ENCODE data around the gene CTNNA3. TPM values are rescaled to one million over a fixed set of nuclear protein-coding genes. Genes with fewer than 3 reads are reported as not detected.

CTNNA3 gene
- total RNA-seq, 2 experiments from 2014 or later: not detected

- no peaks in the 10 kb centered on the region for H3K4me1 Mint-ChIP-seq (ENCODE audit: low read depth)
- CTCF ChIA-PET: interaction anchor here (0.7 kb wide), 1 partner anchor 1064 kb away, joined by 3 read pairs; no protein-coding TSS in a partner anchor
Measured at GRCh38 chr10:66021423-66021822, 1674.6 kb downstream of the CTNNA3 start.

GRCh38 chr10:66008221-66008620, 1687.8 kb downstream of the CTNNA3 start:
- H3K27me3 Mint-ChIP-seq (ENCODE audit: low read depth): no peaks in the 10 kb centered on the region
- CTCF ChIA-PET: no interaction called here
- no peaks in the 10 kb centered on the region for H3K9me3 Mint-ChIP-seq
- H3K4me3 Mint-ChIP-seq: no peak overlapping the region
- DNase-seq: no peak
- no peaks in the 10 kb centered on the region for H3K4me1 Mint-ChIP-seq (ENCODE audit: low read depth)
- H3K27ac Mint-ChIP-seq: no peak overlapping the region
- H3K36me3 Mint-ChIP-seq (ENCODE audit: low read depth): no peaks in the 10 kb centered on the region
- intact Hi-C loops (cut with micrococcal nuclease): no loop called here

More at GRCh38 chr10:66021423-66021822, 1674.6 kb downstream of the CTNNA3 start:
- H3K9me3 Mint-ChIP-seq: no peaks in the 10 kb centered on the region
- H3K36me3 Mint-ChIP-seq (ENCODE audit: low read depth): no peaks in the 10 kb centered on the region
- no peak overlapping the region for H3K27ac Mint-ChIP-seq
- no peak overlapping the region for H3K4me3 Mint-ChIP-seq
- no peak for DNase-seq
- no peaks in the 10 kb centered on the region for H3K27me3 Mint-ChIP-seq (ENCODE audit: low read depth)
- intact Hi-C loops (cut with micrococcal nuclease): no loop called here

- CTCF ChIA-PET: interaction anchor here (0.6 kb wide), 1 partner anchor 1344 kb away, joined by 3 read pairs; no protein-coding TSS in a partner anchor
- no peak for DNase-seq
- intact Hi-C loops (cut with micrococcal nuclease): no loop called here
- no peaks in the 10 kb centered on the region for H3K27me3 Mint-ChIP-seq (ENCODE audit: low read depth)
- H3K4me1 Mint-ChIP-seq (ENCODE audit: low read depth): no peaks in the 10 kb centered on the region
- no peaks in the 10 kb centered on the region for H3K9me3 Mint-ChIP-seq
- no peak overlapping the region for H3K4me3 Mint-ChIP-seq
- no peak overlapping the region for H3K27ac Mint-ChIP-seq
- H3K36me3 Mint-ChIP-seq (ENCODE audit: low read depth): no peaks in the 10 kb centered on the region
Measured at GRCh38 chr10:66006411-66006810, 1689.6 kb downstream of the CTNNA3 start.

- DNase-seq: no peak
- Mint-ChIP-seq H3K4me3 (no peak overlapping the region), H3K27me3 (ENCODE audit: low read depth) (no peaks in the 10 kb centered on the region), H3K4me1 (ENCODE audit: low read depth) (no peaks in the 10 kb centered on the region), H3K27ac (no peak overlapping the region), H3K9me3 (peaks cover 19% of the 10 kb centered on the region), H3K36me3 (ENCODE audit: low read depth) (no peaks in the 10 kb centered on the region)
- CTCF ChIA-PET: no interaction called here
- intact Hi-C loops (cut with micrococcal nuclease): no loop called here
Measured at GRCh38 chr10:65993451-65993850, 1702.5 kb downstream of the CTNNA3 start.

- no peaks in the 10 kb centered on the region for H3K36me3 Mint-ChIP-seq (ENCODE audit: low read depth)
- H3K4me3 Mint-ChIP-seq: no peak overlapping the region
- H3K27me3 Mint-ChIP-seq (ENCODE audit: low read depth): no peaks in the 10 kb centered on the region
- H3K4me1 Mint-ChIP-seq (ENCODE audit: low read depth): no peaks in the 10 kb centered on the region
- no peak overlapping the region for H3K27ac Mint-ChIP-seq
- DNase-seq: no peak
- intact Hi-C loops (cut with micrococcal nuclease): no loop called here
- peaks cover 4% of the 10 kb centered on the region for H3K9me3 Mint-ChIP-seq
- CTCF ChIA-PET: no interaction called here
Measured at GRCh38 chr10:65968871-65969270, 1727.1 kb downstream of the CTNNA3 start.

- no peaks in the 10 kb centered on the region for H3K27me3 Mint-ChIP-seq (ENCODE audit: low read depth)
- CTCF ChIA-PET: no interaction called here
- H3K9me3 Mint-ChIP-seq: peaks cover 2% of the 10 kb centered on the region
- H3K36me3 Mint-ChIP-seq (ENCODE audit: low read depth): no peaks in the 10 kb centered on the region
- no peak overlapping the region for H3K27ac Mint-ChIP-seq
- intact Hi-C loops (cut with micrococcal nuclease): no loop called here
- no peak for DNase-seq
- no peaks in the 10 kb centered on the region for H3K4me1 Mint-ChIP-seq (ENCODE audit: low read depth)
- no peak overlapping the region for H3K4me3 Mint-ChIP-seq
Measured at GRCh38 chr10:65968437-65968836, 1727.6 kb downstream of the CTNNA3 start.

GRCh38 chr10:65964205-65964604, 1731.8 kb downstream of the CTNNA3 start:
- Mint-ChIP-seq H3K27me3 (ENCODE audit: low read depth) (no peaks in the 10 kb centered on the region), H3K9me3 (peaks cover 8% of the 10 kb centered on the region), H3K4me1 (ENCODE audit: low read depth) (no peaks in the 10 kb centered on the region), H3K4me3 (no peak overlapping the region), H3K27ac (no peak overlapping the region), H3K36me3 (ENCODE audit: low read depth) (no peaks in the 10 kb centered on the region)
- CTCF ChIA-PET: no interaction called here
- no peak for DNase-seq
- intact Hi-C loops (cut with micrococcal nuclease): no loop called here

- H3K36me3 Mint-ChIP-seq (ENCODE audit: low read depth): no peaks in the 10 kb centered on the region
- H3K4me1 Mint-ChIP-seq (ENCODE audit: low read depth): no peaks in the 10 kb centered on the region
- no peaks in the 10 kb centered on the region for H3K27me3 Mint-ChIP-seq (ENCODE audit: low read depth)
- intact Hi-C loops (cut with micrococcal nuclease): no loop called here
- H3K4me3 Mint-ChIP-seq: no peak overlapping the region
- H3K27ac Mint-ChIP-seq: no peak overlapping the region
- CTCF ChIA-PET: no interaction called here
- no peak for DNase-seq
- peaks cover 13% of the 10 kb centered on the region for H3K9me3 Mint-ChIP-seq
Measured at GRCh38 chr10:65952086-65952485, 1743.9 kb downstream of the CTNNA3 start.

GRCh38 chr10:65950075-65950474, 1745.9 kb downstream of the CTNNA3 start:
- peaks cover 9% of the 10 kb centered on the region for H3K9me3 Mint-ChIP-seq
- intact Hi-C loops (cut with micrococcal nuclease): no loop called here
- no peaks in the 10 kb centered on the region for H3K36me3 Mint-ChIP-seq (ENCODE audit: low read depth)
- no peak for DNase-seq
- H3K27me3 Mint-ChIP-seq (ENCODE audit: low read depth): no peaks in the 10 kb centered on the region
- no peaks in the 10 kb centered on the region for H3K4me1 Mint-ChIP-seq (ENCODE audit: low read depth)
- H3K4me3 Mint-ChIP-seq: no peak overlapping the region
- CTCF ChIA-PET: no interaction called here
- H3K27ac Mint-ChIP-seq: no peak overlapping the region

GRCh38 chr10:65949526-65949925, 1746.5 kb downstream of the CTNNA3 start:
- H3K4me3 Mint-ChIP-seq: no peak overlapping the region
- peaks cover 4% of the 10 kb centered on the region for H3K9me3 Mint-ChIP-seq
- no peak overlapping the region for H3K27ac Mint-ChIP-seq
- no peaks in the 10 kb centered on the region for H3K27me3 Mint-ChIP-seq (ENCODE audit: low read depth)
- no peak for DNase-seq
- intact Hi-C loops (cut with micrococcal nuclease): no loop called here
- no peaks in the 10 kb centered on the region for H3K4me1 Mint-ChIP-seq (ENCODE audit: low read depth)
- CTCF ChIA-PET: no interaction called here
- H3K36me3 Mint-ChIP-seq (ENCODE audit: low read depth): no peaks in the 10 kb centered on the region

- Mint-ChIP-seq H3K4me3 (no peak overlapping the region), H3K36me3 (ENCODE audit: low read depth) (no peaks in the 10 kb centered on the region), H3K27ac (no peak overlapping the region), H3K9me3 (peaks cover 1% of the 10 kb centered on the region), H3K27me3 (ENCODE audit: low read depth) (no peaks in the 10 kb centered on the region), H3K4me1 (ENCODE audit: low read depth) (no peaks in the 10 kb centered on the region)
- intact Hi-C loops (cut with micrococcal nuclease): no loop called here
- no peak for DNase-seq
- CTCF ChIA-PET: no interaction called here
Measured at GRCh38 chr10:65945061-65945460, 1750.9 kb downstream of the CTNNA3 start.

GRCh38 chr10:65943451-65943850, 1752.5 kb downstream of the CTNNA3 start:
- Mint-ChIP-seq H3K4me3 (no peak overlapping the region), H3K4me1 (ENCODE audit: low read depth) (no peaks in the 10 kb centered on the region), H3K36me3 (ENCODE audit: low read depth) (no peaks in the 10 kb centered on the region), H3K9me3 (peaks cover 1% of the 10 kb centered on the region), H3K27me3 (ENCODE audit: low read depth) (no peaks in the 10 kb centered on the region), H3K27ac (no peak overlapping the region)
- DNase-seq: no peak
- intact Hi-C loops (cut with micrococcal nuclease): no loop called here
- CTCF ChIA-PET: no interaction called here

- H3K27me3 Mint-ChIP-seq (ENCODE audit: low read depth): no peaks in the 10 kb centered on the region
- no peaks in the 10 kb centered on the region for H3K36me3 Mint-ChIP-seq (ENCODE audit: low read depth)
- CTCF ChIA-PET: no interaction called here
- H3K4me3 Mint-ChIP-seq: no peak overlapping the region
- peaks cover 1% of the 10 kb centered on the region for H3K9me3 Mint-ChIP-seq
- no peaks in the 10 kb centered on the region for H3K4me1 Mint-ChIP-seq (ENCODE audit: low read depth)
- no peak for DNase-seq
- no peak overlapping the region for H3K27ac Mint-ChIP-seq
- intact Hi-C loops (cut with micrococcal nuclease): no loop called here
Measured at GRCh38 chr10:65940816-65941662, 1755.0 kb downstream of the CTNNA3 start.

Measured in activated naive CD4-positive, alpha-beta T cell treated with anti-CD3 and anti-CD28 coated beads for 36 hours (primary cell).